Measurements from ENCODE around the gene FLYWCH2. TPM values are rescaled to one million over a fixed set of nuclear protein-coding genes. Genes with fewer than 3 reads are reported as not detected.

Gene FLYWCH2
- total and polyA plus RNA-seq, 2 of the 13 experiments (the other 11 are each of a cell fraction or from before 2014, with no cell fraction given) = 16.9 to 19.8 TPM

DNA sequence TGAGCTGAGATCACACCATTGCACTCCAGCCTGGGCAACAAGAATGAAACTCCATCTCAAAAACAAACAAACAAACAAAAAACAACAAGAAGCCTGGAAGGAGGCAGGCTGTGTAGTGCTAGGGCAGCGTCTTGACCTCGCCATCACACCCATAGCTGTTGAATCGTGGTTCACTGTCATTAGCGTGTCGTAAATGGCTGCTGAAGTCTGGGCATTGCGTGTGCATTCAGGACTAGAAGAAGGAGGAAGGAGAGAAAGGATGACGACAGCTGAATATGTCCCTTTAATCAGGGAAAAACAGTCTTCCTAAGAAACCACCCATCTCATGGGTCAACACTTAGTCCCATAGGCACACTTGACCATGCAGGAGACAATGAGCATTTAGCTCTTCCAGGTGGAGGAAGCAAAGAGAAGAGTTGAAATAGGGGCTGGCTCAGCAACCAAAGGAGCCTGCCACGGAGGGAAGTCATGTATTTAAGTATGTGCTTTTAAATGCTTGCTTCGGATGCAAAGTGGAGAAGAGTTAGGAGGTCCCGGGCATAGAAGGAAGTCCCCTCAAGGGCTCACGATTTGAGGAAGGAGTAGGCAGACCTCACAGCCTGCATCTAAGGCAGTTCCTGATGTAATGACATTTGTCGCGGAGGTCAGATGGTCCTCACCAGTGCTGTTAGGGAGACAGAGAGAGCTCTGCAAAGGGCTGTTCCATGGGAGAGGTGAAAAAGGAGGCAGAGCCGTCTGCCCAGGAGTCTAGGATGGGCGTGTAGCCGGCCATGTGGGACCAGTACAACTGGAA, 33.9 kb upstream of the FLYWCH2 start (continued):
- TF ChIP-seq, protein P1, sequence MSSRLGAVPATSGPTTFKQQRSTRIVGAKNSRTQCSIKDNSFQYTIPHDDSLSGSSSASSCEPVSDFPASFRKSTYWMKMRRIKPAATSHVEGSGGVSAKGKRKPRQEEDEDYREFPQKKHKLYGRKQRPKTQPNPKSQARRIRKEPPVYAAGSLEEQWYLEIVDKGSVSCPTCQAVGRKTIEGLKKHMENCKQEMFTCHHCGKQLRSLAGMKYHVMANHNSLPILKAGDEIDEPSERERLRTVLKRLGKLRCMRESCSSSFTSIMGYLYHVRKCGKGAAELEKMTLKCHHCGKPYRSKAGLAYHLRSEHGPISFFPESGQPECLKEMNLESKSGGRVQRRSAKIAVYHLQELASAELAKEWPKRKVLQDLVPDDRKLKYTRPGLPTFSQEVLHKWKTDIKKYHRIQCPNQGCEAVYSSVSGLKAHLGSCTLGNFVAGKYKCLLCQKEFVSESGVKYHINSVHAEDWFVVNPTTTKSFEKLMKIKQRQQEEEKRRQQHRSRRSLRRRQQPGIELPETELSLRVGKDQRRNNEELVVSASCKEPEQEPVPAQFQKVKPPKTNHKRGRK (CRISPR knock-in tag; IDR thresholded peaks at IDR 0.05) = no peak
- TF ChIP-seq ZNF484 (CRISPR knock-in tag; IDR thresholded peaks at IDR 0.05; ENCODE audit: borderline replicate concordance, low read depth) = no peak
- TF ChIP-seq, protein P2, sequence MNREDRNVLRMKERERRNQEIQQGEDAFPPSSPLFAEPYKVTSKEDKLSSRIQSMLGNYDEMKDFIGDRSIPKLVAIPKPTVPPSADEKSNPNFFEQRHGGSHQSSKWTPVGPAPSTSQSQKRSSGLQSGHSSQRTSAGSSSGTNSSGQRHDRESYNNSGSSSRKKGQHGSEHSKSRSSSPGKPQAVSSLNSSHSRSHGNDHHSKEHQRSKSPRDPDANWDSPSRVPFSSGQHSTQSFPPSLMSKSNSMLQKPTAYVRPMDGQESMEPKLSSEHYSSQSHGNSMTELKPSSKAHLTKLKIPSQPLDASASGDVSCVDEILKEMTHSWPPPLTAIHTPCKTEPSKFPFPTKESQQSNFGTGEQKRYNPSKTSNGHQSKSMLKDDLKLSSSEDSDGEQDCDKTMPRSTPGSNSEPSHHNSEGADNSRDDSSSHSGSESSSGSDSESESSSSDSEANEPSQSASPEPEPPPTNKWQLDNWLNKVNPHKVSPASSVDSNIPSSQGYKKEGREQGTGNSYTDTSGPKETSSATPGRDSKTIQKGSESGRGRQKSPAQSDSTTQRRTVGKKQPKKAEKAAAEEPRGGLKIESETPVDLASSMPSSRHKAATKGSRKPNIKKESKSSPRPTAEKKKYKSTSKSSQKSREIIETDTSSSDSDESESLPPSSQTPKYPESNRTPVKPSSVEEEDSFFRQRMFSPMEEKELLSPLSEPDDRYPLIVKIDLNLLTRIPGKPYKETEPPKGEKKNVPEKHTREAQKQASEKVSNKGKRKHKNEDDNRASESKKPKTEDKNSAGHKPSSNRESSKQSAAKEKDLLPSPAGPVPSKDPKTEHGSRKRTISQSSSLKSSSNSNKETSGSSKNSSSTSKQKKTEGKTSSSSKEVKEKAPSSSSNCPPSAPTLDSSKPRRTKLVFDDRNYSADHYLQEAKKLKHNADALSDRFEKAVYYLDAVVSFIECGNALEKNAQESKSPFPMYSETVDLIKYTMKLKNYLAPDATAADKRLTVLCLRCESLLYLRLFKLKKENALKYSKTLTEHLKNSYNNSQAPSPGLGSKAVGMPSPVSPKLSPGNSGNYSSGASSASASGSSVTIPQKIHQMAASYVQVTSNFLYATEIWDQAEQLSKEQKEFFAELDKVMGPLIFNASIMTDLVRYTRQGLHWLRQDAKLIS (CRISPR knock-in tag; IDR thresholded peaks at IDR 0.05) = no peak

DNA sequence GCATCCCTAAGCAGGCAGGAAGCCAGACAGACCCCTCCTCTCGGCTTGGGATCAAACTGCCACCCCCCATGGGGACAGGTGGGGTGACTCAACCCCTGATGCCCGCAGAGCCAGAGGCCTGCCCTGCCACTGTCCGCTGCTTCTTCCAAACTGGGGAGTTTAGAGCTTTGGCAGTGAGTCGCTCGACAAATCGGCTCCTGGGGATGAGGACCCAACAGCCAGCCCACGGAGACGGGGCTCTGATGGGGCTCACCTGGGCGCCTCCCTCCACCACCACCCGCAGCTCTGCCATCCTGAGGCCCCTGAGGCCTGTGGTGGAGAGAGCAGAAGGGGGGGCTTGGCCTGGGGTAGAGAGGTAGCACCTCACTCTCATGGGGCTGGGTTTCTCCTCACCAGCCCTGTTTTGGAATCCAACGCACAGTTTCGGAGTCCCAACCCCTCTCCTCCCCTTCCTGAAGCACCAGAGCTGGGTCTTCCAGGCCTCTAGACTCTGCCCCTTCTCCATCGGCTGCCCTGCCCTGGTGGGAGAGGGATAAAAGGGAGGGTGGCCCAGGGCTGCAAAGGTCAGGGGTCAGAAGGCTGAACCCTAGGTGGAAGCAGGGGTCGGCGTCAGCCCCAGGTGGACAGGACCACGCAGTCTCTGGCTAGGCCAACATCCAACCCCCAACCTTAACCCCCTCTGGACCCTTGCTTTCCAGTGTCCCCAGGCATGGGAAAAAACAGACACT, 30.8 kb upstream of the FLYWCH2 start:
- no peak overlapping the region for H3K4me2 ChIP-seq (ENCODE audit: low read depth, low read length)
- no peak for ATAC-seq
- peaks cover 0 to 14% of the 10 kb centered on the region in 2 experiments; a peak in 1 of 5 replicates for H3K27me3 ChIP-seq (ENCODE audit: control insufficient read depth in 1 of 2, insufficient read depth in 2 of 2, low read length in 2 of 2)
- peaks cover 6% of the 10 kb centered on the region; the same call in 1 of the 2 replicates for H3K9me3 ChIP-seq (ENCODE audit: low read length)
- no peaks in the 10 kb centered on the region for H3K4me1 ChIP-seq (ENCODE audit: insufficient read depth, low read length)
- in situ Hi-C loops (cut with HindIII; ENCODE audit: extremely low pct_ligation_motif_present, low pct_unique_long_range_greater_than_20kb) (no loop called here), intact Hi-C loops (cut with micrococcal nuclease; ENCODE audit: unreplicated experiment) (no loop called here)
- POLR2A ChIA-PET = no interaction called here
- 51% methylated on average over 14 of the region's 16 CpGs for WGBS (ENCODE audit: low lambda C conversion rate)
- FAIRE-seq = no peak
- no peak overlapping the region for H3K27ac ChIP-seq (ENCODE audit: extremely low read length, insufficient read depth, low read length)
- no peaks in the 10 kb centered on the region for H3K36me3 ChIP-seq (replicated peaks in 1 of 2; ENCODE audit: control insufficient read depth in 1 of 2, insufficient read depth in 2 of 2, low read length in 2 of 2)
- H4K20me1 ChIP-seq (ENCODE audit: insufficient read depth, low read length) = no peaks in the 10 kb centered on the region
- H2AFZ ChIP-seq (ENCODE audit: low read length) = no peak overlapping the region
- no TSS peak for BruUV-seq (replicated peaks)
- no peaks in the 10 kb centered on the region for H3K79me2 ChIP-seq (ENCODE audit: insufficient read depth, low read length)
- no peak overlapping the region for H3K9ac ChIP-seq (ENCODE audit: insufficient read depth, low read depth, low read length)
- DNase-seq (ENCODE audit: low spot score) = no peak
- CTCF ChIA-PET (ENCODE audit: low intra/inter-chr PET ratio, low total read pairs) = interaction anchor here (4.2 kb wide), 1 partner anchor 16 kb away, joined by 30 read pairs; no protein-coding TSS in a partner anchor
- H3K4me3 ChIP-seq (replicated peaks in 1 of 3; ENCODE audit: insufficient read depth in 1 of 3, low read depth in 2 of 3, low read length in 3 of 3) = no peak overlapping the region
- TF ChIP-seq ZNF331 (CRISPR knock-in tag; IDR thresholded peaks at IDR 0.05) (no peak), BORCS8-MEF2B (CRISPR knock-in tag; IDR thresholded peaks at IDR 0.05) (no peak), HNRNPUL1 (IDR thresholded peaks at IDR 0.05; ENCODE audit: low read depth, low read length) (no peak), ZKSCAN8 (CRISPR knock-in tag; IDR thresholded peaks at IDR 0.05; ENCODE audit: borderline replicate concordance) (no peak), ZNF775 (CRISPR knock-in tag; IDR thresholded peaks at IDR 0.05; ENCODE audit: borderline replicate concordance) (no peak)

All from HepG2 (cell line).